GM12878 (cell line): ENCODE data around the gene MBD3L2. TPM values are rescaled to one million over a fixed set of nuclear protein-coding genes. Genes with fewer than 3 reads are reported as not detected.

Experiments
- ATF2 ChIP-seq: IDR thresholded peaks from 2 replicates; pipeline ENCODE4 v1.6.1; 2012; ENCODE audit warnings: low read length, inconsistent platforms
- CREB1 ChIP-seq: IDR thresholded peaks from 2 replicates; pipeline ENCODE4 v1.6.1; 2012; ENCODE audit warnings: low read depth, mild to moderate bottlenecking, inconsistent platforms
- CUX1 ChIP-seq: IDR thresholded peaks from 2 replicates; pipeline ENCODE4 v1.6.1; 2012; ENCODE audit warnings: improper control_type of control experiment, low read depth, low read length; ENCODE audit not compliant: insufficient replicate concordance
- FOXM1 ChIP-seq: IDR thresholded peaks from 2 replicates; pipeline ENCODE4 v1.6.1; 2012; ENCODE audit warnings: low read depth, mild to moderate bottlenecking, inconsistent platforms, low read length, moderate library complexity
- JUND ChIP-seq: IDR thresholded peaks from 2 replicates; pipeline ENCODE4 v1.6.1; 2012; ENCODE audit warnings: low read depth, mild to moderate bottlenecking, low read length, improper control_type of control experiment, moderate library complexity
- MEF2B ChIP-seq: fragments of 450-650 bp; IDR thresholded peaks from 2 replicates; pipeline ENCODE4 v1.6.1; 2018; ENCODE audit warnings: mild to moderate bottlenecking, moderate library complexity; ENCODE audit not compliant: partially characterized antibody, poor library complexity, severe bottlenecking
- NBN ChIP-seq: fragments of 450-650 bp; IDR thresholded peaks from 2 replicates; pipeline ENCODE4 v1.6.1; 2016
- NFIC ChIP-seq: IDR thresholded peaks from 2 replicates; pipeline ENCODE4 v1.6.1; 2012; ENCODE audit warnings: low read depth, mild to moderate bottlenecking, inconsistent platforms, low read length, moderate library complexity
- NR2C1 ChIP-seq: fragments of 450-650 bp; IDR thresholded peaks from 2 replicates; pipeline ENCODE4 v1.6.1; 2017; ENCODE audit warnings: antibody characterized with exemption, mild to moderate bottlenecking, moderate library complexity
- TBL1XR1 ChIP-seq: IDR thresholded peaks from 2 replicates; pipeline ENCODE4 v1.6.1; 2012; ENCODE audit warnings: low read depth, low read length, improper control_type of control experiment
- ZBTB40 ChIP-seq: fragments of 450-650 bp; IDR thresholded peaks from 2 replicates; pipeline ENCODE4 v1.6.1; 2016; ENCODE audit warnings: mild to moderate bottlenecking, moderate library complexity, borderline replicate concordance
- ZNF217 ChIP-seq: fragments of 450-650 bp; IDR thresholded peaks from 2 replicates; pipeline ENCODE4 v1.6.1; 2017; ENCODE audit warnings: antibody characterized with exemption, mild to moderate bottlenecking
- ZNF687 ChIP-seq: fragments of 450-650 bp; IDR thresholded peaks from 2 replicates; pipeline ENCODE4 v1.6.1; 2017; ENCODE audit warnings: mild to moderate bottlenecking, moderate library complexity
- polyA plus RNA-seq, 11 experiments: library from polyadenylated mRNA; depleted of rRNA in 4 of 11; unstranded in 6 of 11; stranded (reverse) in 5 of 11; fragments of >200 nt; fragmentation: Nextera tagmentation in 4 of 11; fragmentation: Illumina TruSeq in 1 of 11; extraction: Ambion mirVana in 4 of 11; extraction: Trizol in 1 of 11; gene quantifications; 1 replicate in 1 of 11; 2 replicates in 10 of 11; pipeline versions ENCODE4 v1.2.1 to v1.2.3, GENCODE V29; 2011 to 2016; ENCODE audit warnings: inconsistent platforms in 2 of 11, missing spikeins in 2 of 11, low read depth in 1 of 11
- total RNA-seq, 4 experiments: library from RNA; depleted of rRNA in 3 of 4; stranded (reverse); fragments of >200 nt in 3 of 4; fragmentation: Illumina TruSeq in 1 of 4; extraction: Trizol in 1 of 4; gene quantifications; 2 replicates each; pipeline versions ENCODE4 v1.2.1 to v1.2.3, GENCODE V29; 2013 to 2021

MBD3L2 gene
- total and polyA plus RNA-seq, 10 of the 15 experiments (the other 5 are each of a cell fraction or from before 2014, with no cell fraction given): not detected

- TF ChIP-seq CUX1 (no peak), ZNF687 (peak; percentile 51), NBN (peak; percentile 72), JUND (no peak), ATF2 (no peak), FOXM1 (no peak), MEF2B (peak; percentile 52), CREB1 (0 out of 2 replicates have a peak, but pooled peaks have one; percentile 38), TBL1XR1 (no peak; the same call in 1 of the 2 replicates), ZBTB40 (peak; percentile 95), NR2C1 (peak; percentile 55), ZNF217 (no peak), NFIC (no peak)
Observed at GRCh38 chr19:7069042-7069903, 20.2 kb downstream of the MBD3L2 start, which contains the start of gene ZNF557 (continued).
